Kidney (tissue), 14 donors: Measurements from ENCODE around the gene PIGT. TPM values are rescaled to one million over a fixed set of nuclear protein-coding genes. Genes with fewer than 3 reads are reported as not detected.

Source experiments
- DNase-seq, 5 donors: peaks; one replicate each; pipeline ENCODE4 v3.0.0-alpha.2; 2013 to 2020
- FAIRE-seq: peaks from 2 replicates; lab custom pipeline; 2012; peaks lifted over from hg19 to GRCh38; lab: Jason Lieb, UNC
- H3K27ac ChIP-seq, 2 donors: one replicate each; pipeline ENCODE4 v1.7.0; 2013; ENCODE audit warnings: low read depth in 2 of 2, low read length in 2 of 2, inconsistent platforms in 1 of 2
- H3K27me3 ChIP-seq: one replicate; pipeline ENCODE4 v1.7.1; 2013; ENCODE audit warnings: low read length, inconsistent platforms; ENCODE audit not compliant: control insufficient read depth, insufficient read depth
- H3K36me3 ChIP-seq, 3 donors: one replicate each; pipeline versions ENCODE4 v1.7.0 to v1.7.1; 2013; ENCODE audit warnings: low read length in 3 of 3, control low read depth in 1 of 3, inconsistent platforms in 1 of 3; ENCODE audit not compliant: insufficient read depth in 3 of 3, control insufficient read depth in 2 of 3
- H3K4me1 ChIP-seq, 3 donors: one replicate each; pipeline versions ENCODE4 v1.7.0 to v1.7.1; 2013; ENCODE audit warnings: low read length in 3 of 3, inconsistent platforms in 1 of 3, low read depth in 1 of 3; ENCODE audit not compliant: control insufficient read depth in 2 of 3, insufficient read depth in 2 of 3
- H3K4me3 ChIP-seq, 3 donors: one replicate each; pipeline versions ENCODE4 v1.7.0 to v1.8.1; 2013; ENCODE audit warnings: low read length in 3 of 3, control low read depth in 1 of 3, inconsistent platforms in 1 of 3
- H3K9ac ChIP-seq, 3 donors: one replicate each; pipeline versions ENCODE4 v1.7.0 to v1.7.1; 2013; ENCODE audit warnings: low read length in 3 of 3, control low read depth in 1 of 3, inconsistent platforms in 1 of 3
- H3K9me3 ChIP-seq, 3 donors: one replicate each; pipeline versions ENCODE4 v1.7.0 to v1.7.1; 2013; ENCODE audit warnings: low read length in 3 of 3, control low read depth in 1 of 3, inconsistent platforms in 1 of 3; ENCODE audit not compliant: control insufficient read depth in 2 of 3, insufficient read depth in 1 of 3
- CTCF ChIP-seq: IDR thresholded peaks from 3 replicates; pipeline ENCODE4 v1.5.1; 2012; ENCODE audit warnings: mild to moderate bottlenecking, moderate library complexity, borderline replicate concordance; ENCODE audit not compliant: insufficient read depth; ENCODE audit errors: extremely low read depth
- intact Hi-C: fragments of 100-400 bp; cut with DNase I; formaldehyde crosslinking; loops from one replicate; pipeline ENCODE4 v1.11.1; 2022
- polyA plus RNA-seq: library from polyadenylated mRNA; stranded (reverse); fragments of 350-450 nt; fragmentation: Illumina TruSeq; extraction: RNeasy Lipid Tissue Mini Kit (QIAGEN cat#74804); gene quantifications from one replicate; pipeline ENCODE4 v1.2.3, GENCODE V29; 2014; ENCODE audit warnings: low read depth, low replicate concordance; ENCODE audit not compliant: insufficient read depth
- total RNA-seq: library from RNA; stranded (reverse); fragmentation: NEBNext Ultra II Directional; extraction: Animal tissue kit (Norgen Biotek cat#: 25700); gene quantifications from one replicate; pipeline ENCODE4 v1.2.1, GENCODE V29; 2021
- donor health status: control.
- donor health status: control.
- donor health status: control.
- donor health status: control.
- donor health status: control.
- donor health status: DM: yes; HTN: yes; CAD: no.
- donor health status: Normal renal cell carcinoma (clear cell type).

PIGT gene
- total and polyA plus RNA-seq, 2 donors from 2014 or later = 90.9 to 95.0 TPM

- no peaks in the 10 kb centered on the region for H3K36me3 ChIP-seq
- TF ChIP-seq CTCF = no peak
- DNase-seq (no peak), FAIRE-seq (no peak)
- intact Hi-C loops = loop anchor here (10.0 kb wide), 1 partner anchor 55 kb away; the partner anchor contains the start of gene TP53TG5
- H3K27ac ChIP-seq = no peak overlapping the region
- no peak overlapping the region for H3K4me3 ChIP-seq
- H3K4me1 ChIP-seq = no peaks in the 10 kb centered on the region
- H3K9me3 ChIP-seq = no peaks in the 10 kb centered on the region
- no peak overlapping the region for H3K9ac ChIP-seq
- no peaks in the 10 kb centered on the region for H3K27me3 ChIP-seq
Observed at GRCh38 chr20:45429618-45430017, 13.7 kb downstream of the PIGT start.

GRCh38 chr20:45432294-45432693 is 16.4 kb downstream of the PIGT start:
- Histone ChIP-seq H3K36me3 (no peaks in the 10 kb centered on the region), H3K4me1 (no peaks in the 10 kb centered on the region), H3K27ac (no peak overlapping the region), H3K4me3 (no peak overlapping the region), H3K9ac (no peak overlapping the region), H3K9me3 (no peaks in the 10 kb centered on the region), H3K27me3 (no peaks in the 10 kb centered on the region)
- no peak for TF ChIP-seq CTCF
- FAIRE-seq (no peak), DNase-seq (no peak)
- intact Hi-C loops = loop anchor here (10.0 kb wide), 1 partner anchor 57 kb away; the partner anchor contains the start of gene TP53TG5

GRCh38 chr20:45433316-45433715 is 17.4 kb downstream of the PIGT start:
- H3K36me3 ChIP-seq = no peaks in the 10 kb centered on the region
- intact Hi-C loops = loop anchor here (10.0 kb wide), 1 partner anchor 59 kb away; the partner anchor contains the start of gene TP53TG5
- H3K27ac ChIP-seq = no peak overlapping the region
- TF ChIP-seq CTCF = no peak
- FAIRE-seq (no peak), DNase-seq (no peak)
- no peaks in the 10 kb centered on the region for H3K9me3 ChIP-seq
- no peak overlapping the region for H3K4me3 ChIP-seq
- H3K9ac ChIP-seq = no peak overlapping the region
- no peaks in the 10 kb centered on the region for H3K27me3 ChIP-seq
- no peaks in the 10 kb centered on the region for H3K4me1 ChIP-seq

GRCh38 chr20:45433976-45434375 is 18.0 kb downstream of the PIGT start:
- no peaks in the 10 kb centered on the region for H3K4me1 ChIP-seq
- H3K9me3 ChIP-seq = no peaks in the 10 kb centered on the region
- DNase-seq = no peak
- intact Hi-C loops = loop anchor here (10.0 kb wide), 1 partner anchor 59 kb away; the partner anchor contains the start of gene TP53TG5
- H3K9ac ChIP-seq = no peak overlapping the region
- no peaks in the 10 kb centered on the region for H3K27me3 ChIP-seq
- H3K4me3 ChIP-seq = no peak overlapping the region
- H3K27ac ChIP-seq = no peak overlapping the region
- no peaks in the 10 kb centered on the region for H3K36me3 ChIP-seq
- TF ChIP-seq CTCF = no peak
- FAIRE-seq = no peak
